ENCODE measurements around the gene SLTM.
"Not testable (repeated sequence)": the region's sequence is repeated elsewhere in the genome, so short reads cannot be mapped to it uniquely, and the experiment has no call there.

The SLTM gene

DNA sequence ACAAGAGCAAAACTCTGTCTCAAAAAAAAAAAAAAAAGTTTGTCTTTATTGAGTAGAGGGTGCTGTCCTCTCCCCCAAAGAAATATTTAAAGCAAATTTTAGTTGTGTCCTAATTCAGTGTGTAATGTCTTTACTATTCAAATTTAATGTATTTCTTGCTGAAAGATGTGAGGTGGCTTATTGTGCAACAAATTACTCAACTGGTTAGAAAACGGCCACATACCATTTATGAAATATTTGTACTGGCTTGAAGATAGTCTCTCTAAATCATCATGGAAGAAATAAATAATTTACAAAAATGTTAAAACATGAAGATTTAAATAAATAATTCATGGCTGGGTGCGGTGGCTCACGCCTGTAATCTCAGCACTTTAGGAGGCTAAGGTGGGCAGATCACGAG lies 63.0 kb downstream of the SLTM start:
- Histone ChIP-seq H3K27me3 (ENCODE audit: insufficient read depth, low read length) (peaks cover 2% of the 10 kb centered on the region; the same call in 1 of the 2 replicates), H3K36me3 (ENCODE audit: insufficient read depth, low read depth, low read length) (no peaks in the 10 kb centered on the region), H3K4me1 (ENCODE audit: insufficient read depth, low read length) (no peaks in the 10 kb centered on the region; the same call in 1 of the 2 replicates), H3K27ac (ENCODE audit: low read length) (no peak overlapping the region), H3K9me3 (ENCODE audit: insufficient read depth, low read depth, low read length) (no peaks in the 10 kb centered on the region), H3K4me3 (ENCODE audit: low read length) (no peak overlapping the region), H3K9ac (ENCODE audit: low read depth, low read length) (no peak overlapping the region)

DNA sequence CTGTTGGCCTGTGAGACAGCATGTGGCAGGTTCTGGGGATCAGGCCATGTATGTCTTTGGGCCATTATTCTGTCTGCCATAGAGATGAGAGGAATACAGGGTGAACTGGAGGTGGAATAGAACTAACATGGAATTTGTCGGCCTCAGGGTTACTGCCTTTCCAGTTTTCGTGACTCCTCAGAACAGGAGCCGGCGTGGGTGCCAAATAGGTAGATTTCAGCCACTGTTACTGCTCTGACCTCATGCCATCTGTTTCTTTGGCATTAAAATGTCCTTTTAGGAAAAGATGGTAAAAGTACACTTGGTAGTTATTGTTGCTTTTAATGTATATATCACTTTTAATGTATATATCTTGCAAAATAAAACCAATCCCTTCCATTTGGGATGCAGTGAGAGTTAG lies 65.6 kb downstream of the SLTM start:
- no peaks in the 10 kb centered on the region; the same call in 1 of the 2 replicates for H3K4me1 ChIP-seq (ENCODE audit: insufficient read depth, low read length)
- no peak overlapping the region for H3K27ac ChIP-seq (ENCODE audit: low read length)
- no peak overlapping the region for H3K9ac ChIP-seq (ENCODE audit: low read depth, low read length)
- H3K27me3 ChIP-seq (ENCODE audit: insufficient read depth, low read length), result peaks cover 14% of the 10 kb centered on the region; the same call in 1 of the 2 replicates
- H3K9me3 ChIP-seq (ENCODE audit: insufficient read depth, low read depth, low read length), result no peaks in the 10 kb centered on the region
- no peak overlapping the region for H3K4me3 ChIP-seq (ENCODE audit: low read length)
- H3K36me3 ChIP-seq (ENCODE audit: insufficient read depth, low read depth, low read length), result no peaks in the 10 kb centered on the region

DNA sequence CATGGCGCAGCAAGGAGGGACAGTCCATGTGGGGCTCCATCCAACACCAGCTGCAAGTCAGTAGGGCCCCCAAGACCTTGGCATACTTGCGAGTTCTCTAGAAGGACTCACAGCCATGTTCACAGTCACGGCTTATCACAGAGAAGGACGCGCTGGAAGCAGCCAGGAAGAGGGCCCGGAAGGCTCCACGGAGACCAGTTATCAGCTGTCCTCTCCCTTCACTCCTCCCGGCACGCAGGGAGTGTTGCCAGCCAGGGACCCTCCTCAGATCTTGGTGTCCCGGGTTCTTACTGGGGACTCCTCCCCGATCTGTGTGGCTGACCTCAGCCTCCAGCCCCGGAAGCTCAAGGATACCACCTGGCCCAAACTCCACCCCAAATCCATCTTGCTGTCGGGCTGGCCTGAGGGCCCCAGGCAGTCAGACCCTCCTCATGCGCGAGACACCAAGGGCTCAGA lies 68.0 kb downstream of the SLTM start:
- Histone ChIP-seq H3K36me3 (ENCODE audit: insufficient read depth, low read depth, low read length) (no peaks in the 10 kb centered on the region), H3K4me1 (ENCODE audit: insufficient read depth, low read length) (no peaks in the 10 kb centered on the region; the same call in 1 of the 2 replicates), H3K9ac (ENCODE audit: low read depth, low read length) (peak overlapping the region; percentile 38; the same call in 1 of the 2 replicates), H3K9me3 (ENCODE audit: insufficient read depth, low read depth, low read length) (no peaks in the 10 kb centered on the region), H3K27ac (ENCODE audit: low read length) (no peak overlapping the region), H3K27me3 (ENCODE audit: insufficient read depth, low read length) (peaks cover 14% of the 10 kb centered on the region; the same call in 1 of the 2 replicates), H3K4me3 (ENCODE audit: low read length) (peak overlapping the region; percentile 39; the same call in 1 of the 2 replicates)

DNA sequence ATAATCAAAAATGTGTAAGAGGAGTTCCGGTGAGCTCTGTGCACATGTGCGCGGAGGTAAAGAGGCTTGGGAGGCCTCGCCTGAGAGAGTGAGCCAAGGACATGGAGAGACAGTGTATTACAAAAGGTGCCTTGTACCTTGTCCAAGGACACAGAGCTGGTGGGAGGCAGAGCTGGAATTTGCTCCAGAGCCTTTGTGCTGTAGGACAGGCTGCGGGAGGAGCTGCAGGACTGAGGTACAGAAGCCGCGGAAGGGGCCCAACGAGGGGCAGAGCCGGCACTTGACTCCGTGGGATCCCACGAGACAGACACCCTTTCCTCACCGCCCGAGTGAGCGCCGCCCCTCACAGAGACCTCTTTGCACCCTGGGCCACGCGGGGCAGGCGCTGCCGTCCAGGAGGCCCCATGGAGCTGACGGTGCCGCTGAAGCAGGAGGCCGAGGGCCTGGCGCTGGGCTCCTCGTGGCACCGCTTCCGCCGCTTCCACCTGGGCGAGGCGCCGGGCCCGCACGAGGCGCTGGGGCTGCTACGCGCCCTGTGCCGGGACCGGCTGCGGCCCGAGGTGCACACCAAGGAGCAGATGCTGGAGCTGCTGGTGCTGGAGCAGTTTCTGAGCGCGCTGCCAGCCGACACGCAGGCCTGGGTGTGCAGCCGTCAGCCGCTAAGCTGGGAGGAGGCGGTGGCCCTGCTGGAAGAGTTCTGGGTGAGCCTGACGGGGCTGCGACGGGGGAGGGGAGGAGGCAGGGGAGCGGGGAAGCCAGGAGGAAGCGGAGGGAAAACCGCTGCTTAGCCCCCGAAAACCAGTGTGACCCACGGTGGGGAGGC lies 68.7 kb downstream of the SLTM start:
- Histone ChIP-seq H3K4me3 (ENCODE audit: low read length) (peak overlapping the region; percentile 39; the same call in 1 of the 2 replicates), H3K27ac (ENCODE audit: low read length) (no peak overlapping the region), H3K9me3 (ENCODE audit: insufficient read depth, low read depth, low read length) (no peaks in the 10 kb centered on the region), H3K27me3 (ENCODE audit: insufficient read depth, low read length) (peaks cover 14% of the 10 kb centered on the region; the same call in 1 of the 2 replicates), H3K4me1 (ENCODE audit: insufficient read depth, low read length) (no peaks in the 10 kb centered on the region; the same call in 1 of the 2 replicates), H3K9ac (ENCODE audit: low read depth, low read length) (peak overlapping the region; percentile 38), H3K36me3 (ENCODE audit: insufficient read depth, low read depth, low read length) (no peaks in the 10 kb centered on the region)

DNA sequence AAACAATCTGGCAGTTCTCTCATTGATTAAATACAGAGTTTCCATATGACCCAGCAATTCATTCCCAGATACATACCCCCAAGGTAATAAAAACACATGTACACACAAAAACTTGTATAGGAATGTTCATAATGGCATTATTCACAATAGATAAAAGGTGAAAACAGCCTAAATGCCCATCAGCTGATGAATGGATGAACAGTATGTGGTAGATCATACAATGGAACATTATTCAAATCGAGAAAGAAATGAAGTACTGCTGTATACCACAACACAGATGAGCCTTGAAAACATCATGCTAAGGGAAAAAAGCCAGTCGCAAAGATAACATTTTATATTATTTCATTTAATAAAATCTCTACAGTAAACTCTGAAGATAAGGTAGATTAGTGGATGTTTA lies 71.2 kb downstream of the SLTM start:
- H3K27ac ChIP-seq (ENCODE audit: low read length), result no peak overlapping the region
- no peaks in the 10 kb centered on the region; the same call in 1 of the 2 replicates for H3K4me1 ChIP-seq (ENCODE audit: insufficient read depth, low read length)
- H3K4me3 ChIP-seq (ENCODE audit: low read length), result no peak overlapping the region
- H3K27me3 ChIP-seq (ENCODE audit: insufficient read depth, low read length), result peaks cover 14% of the 10 kb centered on the region; the same call in 1 of the 2 replicates
- H3K36me3 ChIP-seq (ENCODE audit: insufficient read depth, low read depth, low read length), result no peaks in the 10 kb centered on the region
- H3K9ac ChIP-seq (ENCODE audit: low read depth, low read length), result no peak overlapping the region
- no peaks in the 10 kb centered on the region for H3K9me3 ChIP-seq (ENCODE audit: insufficient read depth, low read depth, low read length)

DNA sequence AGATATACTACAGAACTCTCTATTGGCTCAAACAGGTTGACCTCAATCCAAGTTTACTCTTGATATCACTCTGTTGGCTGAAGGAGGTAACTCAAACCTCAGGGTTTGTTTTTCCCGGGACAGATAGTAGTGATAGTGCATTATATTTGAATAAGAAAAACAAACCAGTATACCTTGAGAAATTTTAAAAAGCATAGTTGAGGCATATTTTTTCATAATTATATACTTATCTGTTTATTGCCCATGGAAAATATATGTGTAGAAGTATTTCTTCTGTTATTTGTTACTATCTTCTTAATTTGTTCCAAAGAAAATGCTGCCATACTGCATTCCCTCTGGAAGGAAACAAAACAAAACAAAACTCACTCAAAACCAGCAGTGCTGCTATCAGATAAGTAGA lies 76.9 kb downstream of the SLTM start:
- not testable (repeated sequence) for H3K4me3 ChIP-seq (ENCODE audit: low read length); H3K27ac ChIP-seq (ENCODE audit: low read length); H3K9ac ChIP-seq (ENCODE audit: low read depth, low read length); H3K9me3 ChIP-seq (ENCODE audit: insufficient read depth, low read depth, low read length); H3K4me1 ChIP-seq (ENCODE audit: insufficient read depth, low read length); H3K36me3 ChIP-seq (ENCODE audit: insufficient read depth, low read depth, low read length); H3K27me3 ChIP-seq (ENCODE audit: insufficient read depth, low read length)

DNA sequence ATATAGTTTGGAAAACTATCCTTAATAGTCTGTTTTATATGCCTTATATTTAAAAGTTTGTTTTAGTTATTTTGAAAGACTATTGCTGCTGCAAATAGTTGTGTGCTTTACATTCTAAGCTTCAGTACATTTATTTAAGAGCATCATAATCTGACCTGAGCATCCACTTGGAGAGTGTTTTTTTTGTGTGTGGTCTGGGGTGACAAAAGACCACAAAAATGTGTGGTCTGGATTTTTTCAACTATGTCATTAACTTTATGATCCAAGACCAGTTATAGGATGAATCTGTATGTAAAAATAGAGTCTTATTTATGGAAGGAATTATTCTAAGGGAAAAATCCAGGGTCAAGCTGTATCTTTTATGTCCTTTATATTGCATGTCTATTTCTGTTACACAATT lies 77.4 kb downstream of the SLTM start:
- Histone ChIP-seq H3K36me3 (ENCODE audit: insufficient read depth, low read depth, low read length) (no peaks in the 10 kb centered on the region), H3K27ac (ENCODE audit: low read length) (no peak overlapping the region), H3K9ac (ENCODE audit: low read depth, low read length) (no peak overlapping the region), H3K27me3 (ENCODE audit: insufficient read depth, low read length) (no peaks in the 10 kb centered on the region), H3K4me3 (ENCODE audit: low read length) (no peak overlapping the region), H3K9me3 (ENCODE audit: insufficient read depth, low read depth, low read length) (no peaks in the 10 kb centered on the region), H3K4me1 (ENCODE audit: insufficient read depth, low read length) (no peaks in the 10 kb centered on the region)

DNA sequence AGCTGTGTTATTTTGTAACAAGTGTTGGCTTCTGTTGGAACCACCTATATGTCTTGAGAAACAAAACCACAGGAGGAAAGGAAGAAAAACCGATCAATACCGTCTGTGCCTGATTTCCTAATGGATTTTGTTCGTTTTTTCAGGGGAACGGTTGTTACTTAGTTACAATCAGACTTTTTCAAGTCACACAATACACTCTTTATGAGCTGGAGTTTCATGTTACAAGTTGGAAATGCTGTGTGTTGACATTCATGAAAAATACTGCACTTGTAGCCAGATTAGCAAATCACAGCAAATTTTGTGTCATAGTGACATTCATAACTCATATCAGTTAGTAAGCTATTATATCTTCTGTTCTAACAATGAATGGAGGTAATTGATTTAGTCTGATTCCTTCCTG lies 78.9 kb downstream of the SLTM start:
- H3K27me3 ChIP-seq (ENCODE audit: insufficient read depth, low read length), result no peaks in the 10 kb centered on the region
- no peak overlapping the region for H3K4me3 ChIP-seq (ENCODE audit: low read length)
- H3K27ac ChIP-seq (ENCODE audit: low read length), result no peak overlapping the region
- no peaks in the 10 kb centered on the region for H3K36me3 ChIP-seq (ENCODE audit: insufficient read depth, low read depth, low read length)
- no peak overlapping the region for H3K9ac ChIP-seq (ENCODE audit: low read depth, low read length)
- H3K4me1 ChIP-seq (ENCODE audit: insufficient read depth, low read length), result no peaks in the 10 kb centered on the region
- no peaks in the 10 kb centered on the region for H3K9me3 ChIP-seq (ENCODE audit: insufficient read depth, low read depth, low read length)

DNA sequence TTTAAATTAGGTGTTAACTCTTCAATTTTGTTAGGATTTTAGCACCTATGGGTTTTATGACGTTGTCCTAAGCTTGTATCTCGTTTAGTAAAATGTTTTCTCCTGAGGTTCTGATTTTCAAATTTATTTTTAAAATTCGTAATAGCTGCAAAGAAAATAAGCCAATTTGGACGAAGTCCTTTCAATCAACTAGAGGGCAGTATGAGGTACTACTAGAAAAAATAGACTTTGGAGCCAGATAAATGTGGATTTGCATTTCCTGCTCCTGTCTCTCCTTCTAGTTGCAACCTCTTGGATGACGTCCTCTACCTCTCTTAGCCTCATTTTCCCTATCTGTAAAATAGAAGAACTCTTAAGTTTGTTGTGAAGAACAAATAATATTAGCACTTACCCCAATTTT lies 81.1 kb downstream of the SLTM start:
- H3K9me3 ChIP-seq (ENCODE audit: insufficient read depth, low read depth, low read length), result no peaks in the 10 kb centered on the region
- no peak overlapping the region for H3K9ac ChIP-seq (ENCODE audit: low read depth, low read length)
- H3K4me1 ChIP-seq (ENCODE audit: insufficient read depth, low read length), result no peaks in the 10 kb centered on the region
- no peak overlapping the region for H3K27ac ChIP-seq (ENCODE audit: low read length)
- peaks cover 8% of the 10 kb centered on the region; the same call in 1 of the 2 replicates for H3K36me3 ChIP-seq (ENCODE audit: insufficient read depth, low read depth, low read length)
- H3K4me3 ChIP-seq (ENCODE audit: low read length), result no peak overlapping the region
- no peaks in the 10 kb centered on the region for H3K27me3 ChIP-seq (ENCODE audit: insufficient read depth, low read length)

DNA sequence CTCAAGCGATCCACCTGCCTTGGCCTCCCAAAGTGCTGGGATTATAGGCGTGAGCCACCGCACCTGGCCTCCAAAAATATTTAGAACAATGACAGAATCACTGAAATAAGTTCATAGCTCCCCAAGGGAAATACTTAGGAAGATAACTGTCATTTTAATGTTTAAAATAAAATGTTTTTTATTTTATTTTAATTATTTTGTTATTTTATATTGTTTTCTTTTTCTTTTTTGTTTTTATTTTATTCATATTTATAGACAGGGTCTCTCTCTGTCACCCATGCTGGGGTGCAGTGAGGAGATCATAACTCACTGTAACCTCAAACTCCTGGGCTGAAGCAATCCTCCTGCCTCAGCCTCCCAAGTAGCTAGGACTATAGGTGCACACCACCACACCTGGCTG lies 82.3 kb downstream of the SLTM start:
- not testable (repeated sequence) for H3K27ac ChIP-seq (ENCODE audit: low read length); H3K9me3 ChIP-seq (ENCODE audit: insufficient read depth, low read depth, low read length); H3K4me3 ChIP-seq (ENCODE audit: low read length); H3K27me3 ChIP-seq (ENCODE audit: insufficient read depth, low read length); H3K9ac ChIP-seq (ENCODE audit: low read depth, low read length); H3K4me1 ChIP-seq (ENCODE audit: insufficient read depth, low read length)
- H3K36me3 ChIP-seq (ENCODE audit: insufficient read depth, low read depth, low read length), result peaks cover 11% of the 10 kb centered on the region; the same call in 1 of the 2 replicates

DNA sequence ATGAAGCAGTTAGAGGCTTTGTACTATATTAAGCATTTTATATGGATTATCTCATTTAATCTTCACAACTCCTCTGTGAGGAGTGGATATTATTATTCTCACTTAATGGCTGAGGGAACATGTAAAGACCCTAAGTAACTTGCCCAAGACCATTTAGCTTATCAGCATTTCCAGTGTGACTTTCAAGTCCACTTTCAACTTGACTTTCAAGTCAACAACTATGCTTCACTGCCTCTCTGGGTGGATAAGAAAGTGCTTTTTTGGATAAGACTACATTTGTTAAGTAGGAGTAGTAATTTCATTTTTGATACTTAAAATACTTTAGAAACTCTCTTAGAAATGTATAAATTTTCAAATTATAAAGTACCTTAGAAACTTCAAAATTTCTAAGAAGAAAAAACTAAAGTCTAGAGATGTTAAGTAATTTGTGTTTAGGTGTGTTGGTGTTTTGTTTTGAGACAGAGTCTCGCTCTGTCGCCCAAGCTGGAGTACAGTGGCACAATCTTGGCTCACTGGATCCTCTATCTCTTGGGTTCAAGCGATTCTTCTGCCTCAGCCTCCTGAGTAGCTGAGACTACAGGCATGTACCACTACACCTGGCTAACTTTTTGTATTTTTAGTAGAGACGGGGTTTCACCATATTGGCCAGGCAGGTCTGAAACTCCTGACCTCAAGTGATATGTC lies 90.6 kb downstream of the SLTM start:
- Histone ChIP-seq H3K27me3 (ENCODE audit: insufficient read depth, low read length) (no peaks in the 10 kb centered on the region), H3K4me1 (ENCODE audit: insufficient read depth, low read length) (no peaks in the 10 kb centered on the region), H3K27ac (ENCODE audit: low read length) (no peak overlapping the region), H3K36me3 (ENCODE audit: insufficient read depth, low read depth, low read length) (peaks cover 6% of the 10 kb centered on the region), H3K4me3 (ENCODE audit: low read length) (no peak overlapping the region), H3K9ac (ENCODE audit: low read depth, low read length) (no peak overlapping the region), H3K9me3 (ENCODE audit: insufficient read depth, low read depth, low read length) (no peaks in the 10 kb centered on the region)
